ENCODE measurements around the gene FOXF1.

Gene FOXF1

GRCh38 chr16:86505899-86506864 is 4.1 kb upstream of the FOXF1 start:
- no peak for DNase-seq

- no peak for DNase-seq
These were observed 2.9 kb upstream of the FOXF1 start for GRCh38 chr16:86507173-86508027.

- no peak for DNase-seq
These were observed 2.0 kb upstream of the FOXF1 start for GRCh38 chr16:86508028-86508946.

DNA sequence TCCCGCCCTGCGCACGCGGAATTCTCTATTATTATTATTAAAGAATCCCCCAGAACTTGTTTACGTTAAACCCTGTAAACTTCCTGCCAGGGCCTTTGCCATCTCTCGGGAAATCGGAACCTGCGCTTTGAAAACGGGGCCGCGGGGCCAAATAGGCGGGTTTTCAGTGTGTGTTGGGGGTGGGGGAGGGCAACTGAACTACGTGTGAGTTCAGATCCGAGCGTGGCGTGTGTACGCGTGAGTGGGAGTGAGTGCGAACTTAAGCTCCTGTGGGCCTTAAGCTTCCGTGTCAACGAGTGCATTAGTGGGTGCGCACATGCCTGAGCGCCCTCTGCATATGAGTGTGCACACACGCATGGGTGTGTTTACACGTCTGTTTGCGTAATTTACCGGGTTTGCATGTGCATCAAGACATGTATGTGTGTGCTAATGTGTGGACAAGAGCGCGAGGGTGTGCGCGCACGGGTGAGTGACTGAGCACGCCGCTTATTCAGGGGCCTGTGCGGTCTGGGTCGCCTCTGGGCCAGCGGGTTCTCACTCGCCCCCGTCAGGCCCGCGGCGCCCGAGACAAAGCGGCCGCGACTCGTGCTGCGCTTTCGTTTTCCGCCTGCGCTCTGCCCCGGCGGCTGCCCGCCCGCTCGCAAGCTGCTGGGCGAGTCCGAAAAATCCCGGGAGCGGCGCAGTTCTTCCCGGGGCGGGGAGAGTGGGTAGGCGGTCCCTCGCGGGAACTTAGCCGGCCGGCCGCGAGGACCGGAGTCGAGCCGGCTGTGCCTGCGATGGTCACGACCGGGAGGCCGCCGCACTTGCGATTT is 1.2 kb upstream of the FOXF1 start:
- DNase-seq, result peak; percentile 58

GRCh38 chr16:86509759-86510464 is 415 bp upstream of the FOXF1 start:
- peak; percentile 75 for DNase-seq

- no peak for DNase-seq
These were observed 1.2 kb downstream of the FOXF1 start for GRCh38 chr16:86511317-86512161.

DNA sequence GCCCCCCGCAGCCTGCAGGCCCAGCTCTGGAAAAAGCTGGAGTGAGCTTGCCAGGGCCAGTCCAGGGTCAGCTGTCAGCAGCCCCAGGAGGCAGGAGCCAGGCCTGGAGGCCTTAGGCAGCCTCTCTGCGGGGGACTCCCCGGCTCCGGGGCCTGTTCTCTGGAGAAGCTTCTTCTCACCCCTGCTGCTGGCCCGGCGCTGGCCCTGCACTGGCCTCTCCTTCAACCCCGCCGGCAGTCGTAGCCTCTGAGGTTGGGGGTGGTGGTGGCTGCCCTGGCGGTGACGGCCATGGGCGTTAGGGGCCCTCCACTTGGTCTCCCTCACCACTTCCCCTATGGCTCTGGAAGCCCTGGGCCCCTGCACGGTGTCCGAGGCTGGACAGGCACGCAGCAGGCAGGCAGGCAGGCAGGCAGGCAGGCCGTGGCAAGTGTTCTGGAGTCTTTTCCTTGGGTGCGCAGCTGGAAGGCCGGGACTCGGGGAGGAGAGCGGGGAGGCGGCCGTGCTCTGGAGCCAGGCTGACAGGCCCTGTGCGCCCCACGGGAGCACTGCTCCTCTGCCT is 2.1 kb downstream of the FOXF1 start:
- no peak for DNase-seq

- no peak for DNase-seq
These were observed 2.6 kb downstream of the FOXF1 start for GRCh38 chr16:86512860-86513470.

- no peak for DNase-seq
These were observed 3.3 kb downstream of the FOXF1 start for GRCh38 chr16:86513471-86514277.

- no peak for DNase-seq
These were observed 4.4 kb downstream of the FOXF1 start for GRCh38 chr16:86514481-86515376.

GRCh38 chr16:86515413-86515776 is 5.1 kb downstream of the FOXF1 start:
- no peak for DNase-seq

GRCh38 chr16:86515777-86516622 is 5.7 kb downstream of the FOXF1 start:
- no peak for DNase-seq

DNA sequence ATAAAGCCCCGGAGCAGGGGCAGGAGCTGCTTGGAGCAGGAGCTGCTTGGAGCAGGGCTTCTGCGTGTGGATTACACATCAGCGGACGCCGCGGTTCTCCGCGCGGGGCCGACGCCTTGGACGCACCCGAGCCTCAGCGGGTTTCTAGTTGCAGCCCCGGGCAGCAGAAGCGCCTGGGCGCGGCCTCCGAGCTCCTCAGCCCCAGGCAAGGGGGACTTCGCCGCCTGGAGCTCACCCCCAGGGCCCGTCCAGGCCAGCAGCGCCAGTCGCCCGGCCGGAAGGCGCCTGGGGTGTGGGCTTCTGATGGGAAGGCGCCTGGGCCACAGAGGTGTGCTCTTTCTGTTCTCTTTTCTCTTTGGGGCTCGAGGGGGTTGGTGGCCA is 6.3 kb downstream of the FOXF1 start:
- no peak for DNase-seq

DNA sequence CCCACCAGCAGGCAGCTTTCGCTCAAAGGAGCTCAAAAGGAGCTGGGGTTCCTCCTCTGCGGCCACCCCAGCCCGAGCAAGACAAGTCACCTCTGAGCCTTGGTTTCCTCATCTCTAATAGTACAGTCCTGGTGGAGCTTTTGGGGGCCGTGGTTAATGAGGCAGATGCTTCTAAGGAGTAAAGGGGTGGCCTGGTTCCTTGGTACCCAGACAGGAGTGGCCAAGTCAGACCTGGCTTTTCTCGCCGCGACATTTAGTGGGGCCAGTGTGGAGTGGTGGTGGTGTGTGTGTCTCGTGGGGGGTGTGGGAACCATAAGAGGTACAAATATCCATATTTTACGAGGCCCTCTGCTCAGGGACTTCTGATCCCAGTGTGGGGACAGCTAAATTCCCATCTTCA is 6.7 kb downstream of the FOXF1 start:
- no peak for DNase-seq

DNA sequence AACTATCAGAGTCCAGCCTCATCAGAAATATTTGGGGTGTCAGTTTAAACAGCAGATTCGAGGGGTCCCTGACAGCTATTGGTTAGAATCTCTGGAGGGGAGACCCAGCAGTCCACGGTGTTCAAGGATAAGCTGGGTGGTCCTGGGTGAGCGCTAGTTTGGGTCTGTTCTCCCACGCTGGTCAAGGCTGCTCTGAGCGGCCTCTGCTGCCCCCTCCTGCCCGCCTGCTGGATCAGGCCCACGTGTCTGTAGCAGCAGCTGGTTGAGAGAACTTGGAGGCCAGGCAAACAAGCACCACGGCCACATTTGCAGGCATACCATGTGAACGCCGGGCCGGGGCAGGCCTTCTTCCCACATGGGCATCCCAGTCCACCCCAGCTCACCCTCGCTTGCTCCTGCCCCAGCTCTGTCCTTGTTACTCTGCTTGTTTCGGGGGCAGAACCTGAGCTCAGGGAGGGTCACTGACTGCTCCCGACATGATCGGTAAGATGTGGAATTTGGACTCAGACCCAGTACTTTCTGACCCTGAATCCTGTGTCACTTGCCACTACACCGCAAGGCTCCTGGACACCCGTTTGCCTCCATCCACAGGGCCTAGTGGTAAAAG is 7.4 kb downstream of the FOXF1 start:
- peak; percentile 37 for DNase-seq
